LoVo (cell line): ENCODE data around the gene CPNE6.

ENCODE experiments used
- DNase-seq: peaks from one replicate; pipeline ENCODE4 v3.0.0-alpha.2; 2016; ENCODE audit warnings: low spot score

CPNE6 gene

DNA sequence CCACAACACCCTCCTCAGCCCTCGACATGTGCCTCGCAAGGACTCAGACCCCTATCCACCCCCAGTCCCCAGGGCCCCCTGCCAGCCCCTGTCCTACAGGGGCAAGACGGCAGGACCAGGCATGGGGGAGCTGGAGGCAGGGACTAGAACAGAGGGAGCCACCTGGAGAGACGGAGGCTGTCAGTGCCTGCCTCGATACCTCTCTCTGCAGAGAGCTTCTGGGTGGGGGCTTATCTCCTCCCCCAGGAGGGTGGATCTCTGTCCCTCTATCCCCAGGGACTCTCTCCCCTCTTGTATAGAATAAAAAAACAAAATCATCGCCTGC is 2.0 kb upstream of the CPNE6 start:
- DNase-seq = no peak

DNA sequence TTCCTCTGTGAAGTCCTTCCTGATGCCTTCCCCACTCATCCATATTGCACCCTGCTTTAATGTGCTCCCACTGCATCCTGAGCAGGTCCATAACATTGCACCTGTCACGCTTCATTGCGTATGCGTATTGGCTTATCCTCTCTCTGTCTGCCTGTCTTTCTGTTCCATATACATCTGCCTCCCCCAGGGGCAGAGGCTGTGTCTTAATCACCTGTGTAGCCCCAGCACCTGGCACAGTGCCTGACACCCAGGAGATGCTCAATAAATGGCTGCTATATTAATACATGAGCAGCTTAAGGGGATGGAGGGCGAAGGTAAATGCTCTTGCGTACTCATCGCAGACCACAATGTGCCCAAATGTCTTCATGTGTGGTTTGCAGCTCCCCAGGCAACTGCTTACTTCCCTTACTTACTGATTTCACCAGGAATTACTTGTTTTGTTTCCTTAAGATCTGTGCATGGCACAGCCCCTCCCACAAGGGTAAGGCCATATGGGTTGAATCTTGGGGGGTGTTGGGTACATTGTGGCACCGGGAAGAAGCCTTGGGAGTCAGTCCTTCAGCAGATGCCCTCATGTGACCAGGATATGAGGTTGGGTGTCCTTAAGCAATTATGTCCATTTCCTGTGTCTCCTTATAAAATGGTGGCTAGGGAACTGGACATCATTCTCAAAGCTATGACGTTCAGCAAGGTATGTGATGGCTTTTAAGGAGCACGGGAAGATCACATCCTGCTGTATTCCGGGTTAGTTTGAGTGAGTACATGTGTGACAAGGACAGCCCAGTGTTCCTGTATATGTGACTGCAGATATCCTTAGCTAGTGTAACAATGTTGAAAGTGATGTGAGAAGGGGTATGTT is 848 bp upstream of the CPNE6 start:
- DNase-seq = no peak

DNA sequence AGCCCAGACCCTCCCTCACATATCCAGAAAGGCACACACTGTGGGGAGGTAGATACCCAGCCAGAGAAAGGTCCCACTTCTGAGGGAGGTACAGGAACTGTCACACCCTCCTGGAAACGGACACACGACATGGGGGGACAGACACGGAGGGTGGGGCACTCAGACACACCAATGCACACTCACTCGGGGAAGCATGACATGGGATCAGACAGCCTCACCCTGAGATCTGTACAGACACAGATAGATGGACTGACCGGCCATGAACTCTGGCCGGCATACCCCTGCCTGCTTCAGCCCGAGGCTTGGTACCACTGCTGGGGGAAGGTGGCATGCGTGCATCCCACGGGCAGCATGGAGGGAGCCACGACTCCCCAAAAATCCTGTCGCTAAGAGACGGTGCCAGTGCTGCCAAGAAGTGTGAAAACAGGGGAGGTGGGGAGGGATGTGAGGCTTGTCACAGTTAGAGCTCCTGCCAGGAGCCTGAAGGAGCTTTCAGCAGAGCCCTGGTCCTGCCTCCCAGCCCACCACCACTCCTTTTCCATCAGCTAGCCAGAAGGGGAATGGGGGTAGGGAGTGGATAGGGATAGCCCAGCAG is 571 bp downstream of the CPNE6 start:
- DNase-seq = no peak

DNA sequence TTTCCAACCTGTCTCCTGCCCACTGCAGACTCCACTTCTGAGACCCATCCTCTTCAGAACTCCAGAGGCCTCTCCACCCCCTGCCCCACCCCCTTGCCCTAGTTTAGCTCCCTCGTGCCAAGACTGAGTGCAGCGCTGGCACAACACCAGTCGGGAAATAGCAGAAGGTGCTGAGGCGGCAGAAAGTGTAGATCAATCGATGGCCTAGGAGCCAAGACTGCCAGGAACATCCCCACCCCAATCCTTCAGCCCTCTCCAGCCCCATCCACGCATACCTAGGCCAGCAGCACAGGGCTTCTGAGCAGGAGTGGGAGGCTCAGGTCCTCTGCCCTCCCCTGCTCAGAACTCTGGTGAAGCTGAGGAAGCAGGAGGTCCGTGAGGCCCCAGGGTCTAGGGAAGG is 1.1 kb downstream of the CPNE6 start:
- DNase-seq = no peak

DNA sequence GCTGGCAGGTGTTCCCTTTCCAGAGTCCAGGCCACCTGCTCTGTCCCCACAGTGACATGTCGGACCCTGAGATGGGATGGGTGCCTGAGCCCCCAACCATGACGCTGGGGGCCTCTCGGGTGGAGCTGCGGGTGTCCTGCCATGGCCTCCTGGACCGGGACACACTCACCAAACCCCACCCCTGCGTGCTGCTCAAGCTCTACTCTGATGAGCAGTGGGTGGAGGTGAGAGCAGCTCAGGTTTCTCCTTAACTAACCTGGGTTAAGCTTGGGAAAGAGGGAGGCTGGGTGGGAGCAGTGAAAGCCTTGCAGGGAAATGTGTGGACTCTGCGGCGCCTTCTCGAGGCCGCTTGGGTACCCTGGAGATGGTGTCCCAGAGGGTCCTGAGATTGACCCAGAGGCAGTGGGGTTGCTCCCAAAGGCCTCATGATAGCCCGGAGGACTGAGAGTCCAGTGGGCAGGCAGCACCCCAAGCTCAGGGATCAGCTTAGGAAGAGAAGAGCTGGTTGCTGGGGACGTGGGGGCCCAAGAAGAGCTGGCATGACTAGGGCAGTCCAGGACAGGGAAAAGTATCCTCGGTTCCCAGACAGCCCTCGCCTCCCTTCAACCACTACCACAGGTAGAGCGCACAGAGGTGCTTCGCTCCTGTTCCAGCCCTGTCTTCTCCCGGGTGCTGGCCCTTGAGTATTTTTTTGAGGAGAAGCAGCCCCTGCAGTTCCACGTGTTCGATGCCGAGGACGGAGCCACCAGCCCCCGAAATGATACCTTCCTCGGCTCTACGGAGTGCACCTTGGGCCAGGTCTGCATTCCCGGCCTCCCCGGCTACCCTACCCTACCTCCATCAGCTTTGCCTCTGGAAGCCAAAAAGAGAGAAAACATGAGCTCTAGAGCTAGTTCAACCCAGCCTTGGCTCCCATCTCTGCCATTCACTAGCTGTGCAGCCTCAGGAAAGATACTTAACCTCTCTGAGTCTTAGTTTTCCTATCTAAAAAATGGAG is 1.8 kb downstream of the CPNE6 start:
- DNase-seq = no peak

DNA sequence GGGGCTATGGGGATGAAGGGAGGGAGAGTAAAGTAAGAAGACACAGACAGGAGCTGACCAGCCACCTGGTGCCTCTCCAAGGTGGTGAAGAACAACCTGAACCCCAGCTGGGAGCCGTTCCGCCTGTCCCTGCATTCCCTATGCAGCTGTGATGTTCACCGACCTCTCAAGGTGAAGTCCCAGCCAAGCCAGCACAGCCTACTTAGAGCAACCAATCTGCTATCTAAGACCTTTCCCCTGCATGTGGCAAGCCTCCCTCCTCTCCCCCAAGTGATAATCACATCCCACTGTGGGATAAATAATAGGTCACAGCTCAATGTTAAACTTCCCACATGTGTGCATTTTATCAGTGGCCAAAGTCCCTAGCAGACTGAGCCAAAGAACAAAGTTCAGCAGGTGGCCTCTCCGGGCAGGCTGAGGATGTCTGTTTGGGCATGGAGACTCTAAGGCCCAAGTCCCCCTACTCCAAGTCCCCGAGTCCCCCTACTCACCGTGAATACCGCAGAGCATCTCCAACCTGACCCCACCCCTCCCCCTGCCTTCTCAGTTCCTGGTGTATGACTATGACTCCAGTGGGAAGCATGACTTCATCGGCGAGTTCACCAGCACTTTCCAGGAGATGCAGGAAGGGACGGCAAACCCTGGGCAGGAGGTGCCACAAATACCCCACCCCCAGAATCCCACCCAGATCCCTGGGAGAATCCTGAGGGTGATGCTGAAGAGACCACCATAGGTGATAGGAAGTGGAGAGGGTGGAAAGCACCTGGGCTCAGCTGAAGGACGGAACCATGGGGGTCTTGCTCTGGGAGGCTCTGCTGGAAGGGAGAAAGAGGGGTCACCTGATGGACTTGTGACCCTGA is 3.5 kb downstream of the CPNE6 start:
- DNase-seq = no peak

DNA sequence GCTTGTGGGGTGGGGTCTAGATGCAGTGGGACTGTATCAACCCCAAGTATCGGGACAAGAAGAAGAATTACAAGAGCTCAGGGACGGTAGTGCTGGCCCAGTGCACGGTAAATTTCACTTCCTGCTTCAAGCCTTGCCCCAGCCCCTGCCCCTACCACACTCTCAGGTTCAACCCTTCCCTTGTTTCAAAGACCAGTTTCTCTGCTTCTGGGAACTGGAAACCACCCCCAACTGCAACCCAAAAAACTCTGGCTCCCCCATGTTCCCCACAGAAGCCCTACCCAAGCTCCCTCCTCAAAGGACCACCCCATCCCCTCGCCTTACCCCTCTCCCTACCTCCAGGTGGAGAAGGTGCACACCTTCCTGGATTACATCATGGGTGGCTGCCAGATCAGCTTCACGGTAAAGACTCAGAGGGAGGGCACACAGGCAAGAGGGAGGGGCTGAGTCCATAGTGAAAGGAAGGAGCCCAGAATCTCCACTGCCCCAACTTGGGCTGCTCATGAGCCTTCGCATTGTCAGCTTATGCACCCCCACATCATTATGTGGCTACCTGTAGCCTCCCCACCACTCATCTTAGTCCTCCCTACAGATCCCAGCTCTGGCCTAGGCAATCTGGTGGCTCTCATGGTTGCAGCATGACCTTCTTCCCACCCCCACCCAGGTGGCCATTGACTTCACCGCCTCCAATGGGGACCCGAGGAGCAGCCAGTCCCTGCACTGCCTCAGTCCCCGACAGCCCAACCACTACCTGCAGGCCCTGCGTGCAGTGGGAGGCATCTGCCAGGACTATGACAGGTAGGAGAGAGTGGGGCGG is 4.3 kb downstream of the CPNE6 start:
- DNase-seq = no peak

DNA sequence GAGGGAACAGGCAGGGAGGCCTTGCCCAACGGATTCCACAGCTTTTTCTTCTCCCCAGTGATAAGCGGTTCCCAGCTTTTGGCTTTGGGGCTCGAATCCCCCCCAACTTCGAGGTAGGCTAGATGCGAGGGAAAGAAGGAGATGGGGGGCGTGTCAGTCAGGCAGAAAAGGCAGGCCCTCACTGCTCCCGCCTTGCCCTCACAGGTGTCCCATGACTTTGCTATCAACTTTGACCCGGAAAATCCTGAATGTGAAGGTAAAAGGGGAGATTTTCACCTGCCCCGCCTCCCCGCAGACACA is 4.9 kb downstream of the CPNE6 start:
- no peak for DNase-seq

DNA sequence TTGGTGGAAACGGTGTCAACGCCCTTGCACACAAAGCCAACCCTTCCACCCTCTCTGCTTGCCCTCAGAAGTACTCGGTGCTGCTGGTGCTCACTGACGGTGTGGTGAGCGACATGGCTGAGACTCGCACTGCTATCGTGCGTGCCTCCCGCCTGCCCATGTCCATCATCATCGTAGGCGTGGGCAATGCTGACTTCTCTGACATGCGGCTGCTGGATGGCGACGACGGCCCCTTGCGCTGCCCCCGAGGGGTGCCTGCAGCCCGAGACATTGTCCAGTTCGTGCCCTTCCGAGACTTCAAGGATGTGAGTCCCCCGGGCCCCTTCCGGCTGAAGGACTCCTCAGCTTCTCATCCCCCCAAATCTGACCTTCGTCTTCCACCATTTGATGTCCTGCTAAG is 5.7 kb downstream of the CPNE6 start:
- no peak for DNase-seq

DNA sequence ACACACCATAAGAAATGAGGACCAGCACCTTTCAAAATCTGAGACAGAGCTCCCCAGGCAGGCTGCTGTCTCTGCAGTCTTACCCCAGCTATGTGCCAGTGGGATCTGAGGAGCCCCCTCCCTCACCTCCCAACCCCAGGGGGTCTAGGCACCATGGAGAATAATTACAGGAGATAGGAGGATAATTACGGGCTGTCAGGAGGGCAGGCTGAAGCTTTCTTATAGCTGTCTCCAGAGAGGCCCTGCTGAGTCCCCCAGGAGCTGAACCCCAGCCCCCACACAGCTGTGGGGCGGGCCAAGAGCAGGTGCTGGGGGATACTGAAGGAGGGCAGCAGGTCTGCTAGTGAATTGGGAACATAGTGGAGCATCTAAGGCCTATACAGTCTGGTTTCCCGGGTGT is 6.8 kb downstream of the CPNE6 start:
- DNase-seq = no peak

DNA sequence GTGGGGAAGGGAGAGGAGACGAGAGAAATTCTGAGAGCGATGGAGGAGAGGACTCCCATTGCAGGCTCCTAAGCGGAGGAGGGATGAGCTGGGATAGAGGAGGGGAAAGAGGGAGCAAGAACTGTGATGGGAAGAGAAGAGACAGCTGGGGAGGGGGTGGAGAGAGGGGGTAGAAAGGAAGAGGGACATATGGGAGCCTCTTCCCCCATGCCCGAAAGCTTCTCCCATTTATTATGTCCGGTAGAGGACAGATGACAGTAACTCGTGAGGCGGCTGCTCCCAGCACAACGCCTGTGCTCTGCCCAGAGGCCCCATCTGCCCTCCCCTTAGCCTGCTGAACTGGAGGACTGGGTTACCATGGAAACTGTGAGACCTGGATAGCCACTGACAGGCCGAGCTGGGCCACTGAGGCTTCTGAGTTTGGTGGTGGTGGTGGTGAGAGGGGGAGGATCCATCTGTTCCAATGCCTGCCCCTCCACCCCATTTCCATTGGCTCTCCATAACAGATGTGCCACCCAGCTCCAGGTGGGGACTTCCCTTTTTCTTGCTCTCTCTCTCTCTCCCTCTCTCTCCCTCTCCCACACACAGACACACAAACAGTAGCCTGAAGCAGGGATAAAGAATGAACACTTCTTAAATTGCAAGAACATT is 8.3 kb downstream of the CPNE6 start:
- no peak for DNase-seq

DNA sequence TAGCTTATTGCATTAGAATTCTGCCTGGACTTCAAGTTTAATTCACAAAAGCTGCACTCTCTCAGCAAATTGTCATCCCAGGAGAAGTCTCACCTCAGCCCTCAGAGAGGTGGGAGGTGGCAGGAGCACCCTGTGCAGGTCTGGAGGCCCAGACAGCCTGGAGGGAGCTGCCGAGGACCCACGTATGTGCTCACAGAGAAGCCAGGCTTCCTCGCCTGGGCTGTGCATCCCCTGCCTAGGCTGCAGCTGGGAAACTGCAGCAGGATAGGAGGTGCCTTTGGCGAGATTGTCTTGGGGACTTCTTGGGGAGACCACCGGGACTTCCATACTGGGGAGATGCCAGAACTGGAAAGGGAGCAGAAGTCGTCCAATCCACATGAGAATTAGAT is 8.8 kb downstream of the CPNE6 start:
- DNase-seq = no peak

DNA sequence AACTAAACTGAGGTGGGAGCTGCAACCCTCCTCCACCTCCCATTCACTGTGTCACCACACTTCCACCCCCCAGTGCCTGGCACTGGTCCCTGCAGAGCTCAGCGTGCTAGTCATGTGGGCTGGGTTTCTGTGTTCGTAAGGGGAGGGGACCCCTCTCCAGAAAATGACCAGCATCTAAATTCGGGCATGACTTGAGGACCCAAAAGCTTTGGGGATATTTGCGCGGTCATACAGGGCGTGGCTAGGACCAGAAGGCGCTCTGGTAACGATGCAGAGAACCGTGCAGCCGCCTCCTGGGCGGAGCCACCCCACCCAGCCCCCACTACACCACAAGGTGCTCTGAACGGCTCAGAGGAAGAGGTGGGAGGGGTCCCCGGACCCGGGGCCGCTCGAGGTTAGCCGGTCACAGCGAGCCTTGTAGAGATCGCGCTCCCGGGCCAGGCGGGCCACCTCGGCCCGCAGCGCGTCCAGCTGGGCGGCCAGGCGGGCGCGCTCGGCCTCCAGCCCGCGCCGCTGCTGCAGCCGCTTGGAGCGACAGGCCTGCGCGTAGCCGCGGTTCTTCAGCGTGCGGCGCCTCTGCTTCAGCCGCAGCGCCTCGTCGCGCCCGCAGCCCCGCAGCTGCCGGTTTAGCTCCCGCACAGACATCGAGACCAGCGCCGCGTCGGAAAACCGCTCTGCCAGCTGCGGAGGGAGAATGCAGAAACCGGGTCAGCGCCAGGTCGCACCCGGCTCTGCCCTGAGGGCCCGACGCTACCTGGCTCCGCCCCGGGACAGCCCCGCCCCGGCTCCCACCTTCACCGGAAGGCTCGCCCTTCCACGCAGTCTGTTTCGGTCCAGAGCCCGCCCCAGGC is 9.8 kb downstream of the CPNE6 start:
- DNase-seq = peak; percentile 69

DNA sequence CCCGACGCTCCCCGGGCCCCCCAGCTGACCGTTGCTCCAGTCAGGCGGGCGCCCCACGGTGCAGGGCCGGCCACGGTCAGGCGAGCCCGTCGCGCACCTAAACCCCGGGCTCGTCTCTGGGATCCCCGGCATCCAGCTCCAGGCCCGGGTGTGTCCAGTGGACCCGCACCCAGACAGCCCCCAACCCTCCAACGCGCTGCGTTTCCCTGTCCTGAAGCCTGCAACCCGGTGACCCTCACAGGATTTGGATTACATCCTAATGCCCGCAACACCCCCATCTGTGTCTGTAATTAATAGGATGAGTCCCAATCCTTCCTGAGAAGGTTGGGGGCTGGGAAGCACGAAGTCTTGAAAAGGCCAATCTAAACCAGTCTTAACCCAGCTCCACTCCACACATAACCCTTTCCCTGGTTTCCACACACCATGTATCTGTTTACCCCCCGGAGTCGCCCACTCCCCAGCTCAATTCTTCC is 10.4 kb downstream of the CPNE6 start:
- DNase-seq = no peak

DNA sequence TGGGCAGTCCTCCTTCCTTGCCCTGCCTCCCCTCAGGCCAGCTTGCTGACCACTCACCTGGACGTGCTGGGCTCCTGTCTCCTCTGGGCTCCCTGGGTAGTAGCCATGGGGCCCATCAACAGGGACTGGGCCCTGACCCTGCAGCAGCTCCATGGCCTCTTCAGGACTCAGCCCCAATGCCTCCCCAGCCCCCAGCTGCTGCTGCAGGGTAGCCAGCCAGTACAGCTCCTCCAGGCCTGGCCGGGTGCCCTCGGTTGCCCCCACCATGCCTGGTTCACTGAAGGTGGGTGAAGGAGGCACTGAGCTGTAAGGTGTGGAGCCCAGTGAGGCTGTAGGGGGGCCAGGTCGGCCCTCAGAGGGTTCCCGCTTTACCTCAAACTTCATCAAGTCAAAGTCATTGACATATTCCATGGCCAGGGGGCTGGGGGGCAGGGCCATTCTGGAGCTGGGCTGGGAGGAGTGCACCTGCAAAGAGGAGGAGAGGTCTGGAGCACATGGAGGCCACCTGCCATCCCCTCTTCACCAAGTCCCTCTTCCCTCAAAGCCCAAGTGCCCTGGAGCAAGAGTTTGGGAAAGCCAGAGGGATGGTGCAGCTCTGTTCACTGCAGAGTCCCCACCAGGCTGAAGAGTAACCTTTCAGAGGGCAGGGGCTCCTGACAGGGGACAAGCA is 11.2 kb downstream of the CPNE6 start:
- no peak for DNase-seq

DNA sequence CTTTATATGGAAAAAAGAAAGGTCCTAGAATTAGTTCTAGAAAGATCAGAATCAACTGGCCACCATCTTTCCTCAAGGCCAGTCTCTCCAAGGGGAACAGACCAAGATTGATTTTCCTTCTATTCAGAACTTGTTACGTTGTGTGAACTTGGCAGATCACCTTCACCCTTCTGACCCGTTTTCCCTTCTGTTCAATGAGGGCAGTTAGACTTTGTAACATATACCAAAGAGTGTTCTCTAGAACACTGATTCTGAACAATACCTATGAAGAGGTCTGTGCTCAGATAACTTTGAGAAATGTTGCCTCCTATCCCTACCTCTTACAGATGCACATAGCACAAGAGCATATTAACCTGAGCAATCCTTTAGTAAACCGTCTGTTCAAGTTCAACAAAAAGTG is 12.1 kb downstream of the CPNE6 start:
- DNase-seq = no peak

DNA sequence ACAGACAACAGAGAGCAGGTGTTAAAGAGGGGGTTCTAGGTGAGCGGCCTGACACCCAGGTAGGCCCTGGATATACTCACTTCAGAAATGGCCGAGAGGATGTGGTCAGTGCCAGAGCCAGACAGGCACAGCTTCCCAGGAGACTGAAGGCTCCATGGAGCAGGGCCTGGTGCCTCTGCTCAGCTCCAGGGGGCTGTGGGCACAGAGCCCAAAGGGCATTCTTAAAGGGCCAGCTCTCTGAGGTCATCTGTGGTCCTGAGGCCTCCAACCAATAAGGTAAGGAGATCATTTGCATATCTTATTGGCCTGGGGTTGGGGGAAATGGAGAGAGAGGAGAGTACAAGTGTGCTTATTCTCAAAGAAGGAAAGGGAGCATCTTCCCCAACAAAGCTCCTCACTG is 13.1 kb downstream of the CPNE6 start:
- no peak for DNase-seq

DNA sequence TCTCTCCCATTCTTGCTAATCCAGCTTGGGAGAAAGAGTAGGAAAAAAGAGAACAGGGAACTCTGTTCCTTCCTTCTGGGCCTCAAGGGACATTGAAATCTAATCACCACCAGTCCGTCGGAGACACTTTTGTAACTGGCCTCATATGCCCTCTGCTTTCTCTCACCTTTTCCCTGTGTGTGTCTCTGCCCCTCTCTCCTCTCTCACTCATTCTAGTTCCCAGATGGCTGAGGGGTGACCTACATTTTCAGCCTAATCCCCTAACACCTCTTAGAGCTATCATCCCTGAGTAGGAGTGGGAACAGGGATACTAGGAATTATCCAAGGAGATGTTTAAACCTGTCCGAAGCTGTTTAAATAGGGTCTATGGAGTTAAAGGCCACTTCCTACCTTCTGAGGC is 13.9 kb downstream of the CPNE6 start:
- no peak for DNase-seq
